OCI-M2 (cell line): ENCODE data around the gene YPEL2.
A peak's percentile ranks its signal among the peaks of the same experiment; 100 is the strongest.

ENCODE experiments used
- DNase-seq: peaks from one replicate; lab custom pipeline; 2025; ENCODE audit not compliant: unreplicated experiment; lab: John Stamatoyannopoulos, UW

YPEL2 gene

GRCh38 chr17:59356543-59357218 lies 25.2 kb downstream of the YPEL2 start:
- DNase-seq: no peak

- DNase-seq: no peak
These were observed 25.8 kb downstream of the YPEL2 start for GRCh38 chr17:59357219-59357697.

- DNase-seq: no peak
These were observed 26.5 kb downstream of the YPEL2 start for GRCh38 chr17:59357929-59358328.

- no peak for DNase-seq
These were observed 29.9 kb downstream of the YPEL2 start for GRCh38 chr17:59361386-59361785.

- no peak for DNase-seq
These were observed 30.7 kb downstream of the YPEL2 start for GRCh38 chr17:59361916-59362810.

- DNase-seq: no peak
These were observed 31.4 kb downstream of the YPEL2 start for GRCh38 chr17:59362811-59363205.

- peak; percentile 91 for DNase-seq
These were observed 34.0 kb downstream of the YPEL2 start for GRCh38 chr17:59365383-59365981.

- no peak for DNase-seq
These were observed 34.7 kb downstream of the YPEL2 start for GRCh38 chr17:59366040-59366757.

GRCh38 chr17:59366773-59367656 lies 35.6 kb downstream of the YPEL2 start:
- no peak for DNase-seq

- no peak for DNase-seq
These were observed 36.2 kb downstream of the YPEL2 start for GRCh38 chr17:59367657-59368045.

GRCh38 chr17:59368218-59368857 lies 36.9 kb downstream of the YPEL2 start:
- no peak for DNase-seq

GRCh38 chr17:59369031-59369975 lies 37.8 kb downstream of the YPEL2 start:
- DNase-seq: no peak

GRCh38 chr17:59370593-59371299 lies 39.3 kb downstream of the YPEL2 start:
- no peak for DNase-seq

GRCh38 chr17:59371416-59372100 lies 40.1 kb downstream of the YPEL2 start:
- DNase-seq: no peak

- DNase-seq: no peak
These were observed 40.8 kb downstream of the YPEL2 start for GRCh38 chr17:59372138-59372751.

- no peak for DNase-seq
These were observed 42.5 kb downstream of the YPEL2 start for GRCh38 chr17:59373882-59374495.
